Lower leg skin (tissue), 4 donors: Measurements from ENCODE around the gene SMG1. TPM values are rescaled to one million over a fixed set of nuclear protein-coding genes. Genes with fewer than 3 reads are reported as not detected.
A peak's percentile ranks its signal among the peaks of the same experiment; 100 is the strongest.

Source experiments
- DNase-seq, 2 donors: peaks; one replicate each; pipeline ENCODE4 v3.0.0-alpha.2; 2019; ENCODE audit warnings: low spot score in 2 of 2
- H3K4me3 ChIP-seq: fragments of 200-600 bp; sonication (generic); 2 replicates; pipeline ENCODE4 v1.5.1; 2017; ENCODE audit warnings: mild to moderate bottlenecking, low read depth; ENCODE audit not compliant: poor library complexity, severe bottlenecking
- POLR2A ChIP-seq, 2 donors: fragments of 450-650 bp; IDR thresholded peaks; one replicate each; pipeline ENCODE4 v1.6.1; 2016 to 2017; ENCODE audit warnings: antibody characterized with exemption in 2 of 2, mild to moderate bottlenecking in 1 of 2, moderate library complexity in 1 of 2
- WGBS, 2 donors: methylation state at CpG; one replicate each; pipeline ENCODE4 v1.1.5; 2018; 5-methylcytosine and 5-hydroxymethylcytosine counted together
- intact Hi-C: fragments of 100-400 bp; cut with DNase I; formaldehyde crosslinking; loops from one replicate; pipeline ENCODE4 v1.15.0; 2023; ENCODE audit warnings: low total_unique reads
- total RNA-seq, 4 donors: library from RNA; depleted of rRNA; stranded (reverse); fragments of >200 nt; gene quantifications; one replicate each; pipeline ENCODE4 v1.1.0, GENCODE V29; 2016
- TF ChIP-seq, protein P1 (sequence below), 3 donors: fragments of 450-650 bp; IDR thresholded peaks; one replicate each; pipeline ENCODE4 v1.5.1; 2016; ENCODE audit warnings: antibody characterized with exemption in 3 of 3, mild to moderate bottlenecking in 3 of 3, moderate library complexity in 2 of 3

The SMG1 gene
- total RNA-seq, 4 donors from 2014 or later, result 86.4 to 187 (median 105) TPM

DNA sequence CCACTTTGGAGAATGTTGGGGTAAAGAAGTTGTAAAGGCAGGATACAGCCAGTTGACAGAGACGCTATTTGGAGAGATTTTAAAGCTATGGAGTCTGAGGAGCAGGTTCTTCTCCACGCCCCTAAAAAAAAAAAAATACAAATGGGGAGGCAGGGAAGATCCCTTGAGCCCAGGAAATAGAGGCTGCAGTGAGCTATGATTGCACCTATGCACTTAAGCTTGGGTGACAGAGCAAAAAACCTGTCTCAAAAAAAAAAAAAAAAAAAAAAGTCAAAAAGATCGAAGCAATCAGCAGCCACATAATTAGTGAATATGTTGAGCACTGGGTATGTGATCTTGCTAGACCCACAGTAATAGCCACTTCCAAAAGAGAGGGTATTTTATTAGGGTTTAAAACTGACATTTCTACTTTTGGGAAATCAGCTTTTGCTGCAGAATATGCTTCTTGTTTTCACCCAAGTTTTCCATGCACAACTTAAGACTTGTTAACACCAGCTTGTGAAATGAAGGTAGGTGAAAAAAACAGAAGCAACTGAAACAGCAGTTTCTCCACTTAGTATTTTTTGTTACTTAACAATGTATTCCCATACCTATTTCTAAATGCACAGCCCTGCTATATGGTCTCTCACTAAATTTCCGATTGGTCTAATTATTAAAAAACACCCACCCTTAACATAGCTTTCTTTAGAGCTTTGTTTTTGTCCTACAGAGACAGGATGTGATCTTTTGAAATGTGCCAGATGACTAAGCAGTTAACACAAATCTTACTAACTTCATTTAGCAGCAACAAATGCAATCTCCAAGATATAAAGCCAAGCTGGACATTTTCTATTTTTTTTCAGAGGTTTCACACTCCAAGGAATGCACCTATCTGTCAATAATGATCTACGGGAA is 122.4 kb downstream of the SMG1 start:
- TF ChIP-seq, protein P1, sequence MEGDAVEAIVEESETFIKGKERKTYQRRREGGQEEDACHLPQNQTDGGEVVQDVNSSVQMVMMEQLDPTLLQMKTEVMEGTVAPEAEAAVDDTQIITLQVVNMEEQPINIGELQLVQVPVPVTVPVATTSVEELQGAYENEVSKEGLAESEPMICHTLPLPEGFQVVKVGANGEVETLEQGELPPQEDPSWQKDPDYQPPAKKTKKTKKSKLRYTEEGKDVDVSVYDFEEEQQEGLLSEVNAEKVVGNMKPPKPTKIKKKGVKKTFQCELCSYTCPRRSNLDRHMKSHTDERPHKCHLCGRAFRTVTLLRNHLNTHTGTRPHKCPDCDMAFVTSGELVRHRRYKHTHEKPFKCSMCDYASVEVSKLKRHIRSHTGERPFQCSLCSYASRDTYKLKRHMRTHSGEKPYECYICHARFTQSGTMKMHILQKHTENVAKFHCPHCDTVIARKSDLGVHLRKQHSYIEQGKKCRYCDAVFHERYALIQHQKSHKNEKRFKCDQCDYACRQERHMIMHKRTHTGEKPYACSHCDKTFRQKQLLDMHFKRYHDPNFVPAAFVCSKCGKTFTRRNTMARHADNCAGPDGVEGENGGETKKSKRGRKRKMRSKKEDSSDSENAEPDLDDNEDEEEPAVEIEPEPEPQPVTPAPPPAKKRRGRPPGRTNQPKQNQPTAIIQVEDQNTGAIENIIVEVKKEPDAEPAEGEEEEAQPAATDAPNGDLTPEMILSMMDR (IDR thresholded peaks at IDR 0.05), result no peak
- TF ChIP-seq POLR2A (IDR thresholded peaks at IDR 0.05), result no peak
- intact Hi-C loops, result loop anchor here (5.0 kb wide), 1 partner anchor 163 kb away; no protein-coding TSS in a partner anchor

DNA sequence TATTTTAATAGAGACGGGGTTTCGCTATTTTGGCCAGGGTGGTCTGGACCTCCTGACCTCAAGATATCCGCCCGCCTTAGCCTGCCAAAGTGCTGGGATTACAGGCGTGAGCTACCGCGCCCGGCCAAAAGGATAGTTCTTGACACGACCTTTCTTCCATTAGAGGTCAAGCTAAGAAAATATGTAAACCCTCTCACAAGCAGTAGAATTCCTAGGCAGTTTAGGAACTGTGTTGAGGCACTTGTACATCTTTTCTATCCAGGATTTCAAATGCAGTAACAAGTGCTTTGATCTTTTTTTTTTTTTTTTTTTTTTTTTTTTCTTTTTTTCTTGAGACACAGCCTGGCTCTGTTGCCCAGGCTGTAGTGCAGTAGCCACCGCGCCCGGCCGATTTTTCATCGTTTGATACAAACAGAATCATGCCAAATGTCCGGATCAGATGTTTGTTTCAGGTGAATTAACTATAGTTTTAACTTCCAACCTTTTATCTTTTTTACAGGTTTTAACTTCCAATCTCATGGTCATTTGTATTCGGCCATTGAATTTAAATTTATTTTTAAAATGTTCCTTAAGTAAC is 123.4 kb downstream of the SMG1 start:
- no peak for DNase-seq
- intact Hi-C loops, result loop anchor here (5.0 kb wide), 1 partner anchor 164 kb away; no protein-coding TSS in a partner anchor
- WGBS, 2 donors, result 92 to 94% methylated on average over 16 of the region's 16 CpGs
- H3K4me3 ChIP-seq, result no peak overlapping the region
- no peak for TF ChIP-seq POLR2A (IDR thresholded peaks at IDR 0.05)
- TF ChIP-seq, protein P1 (IDR thresholded peaks at IDR 0.05), result no peak

More for the DNA sequence above, 122.4 kb downstream of the SMG1 start:
- WGBS, 2 donors, result 59 to 64% methylated on average over 5 of the region's 5 CpGs
- no peak for DNase-seq
- no peak overlapping the region for H3K4me3 ChIP-seq

DNA sequence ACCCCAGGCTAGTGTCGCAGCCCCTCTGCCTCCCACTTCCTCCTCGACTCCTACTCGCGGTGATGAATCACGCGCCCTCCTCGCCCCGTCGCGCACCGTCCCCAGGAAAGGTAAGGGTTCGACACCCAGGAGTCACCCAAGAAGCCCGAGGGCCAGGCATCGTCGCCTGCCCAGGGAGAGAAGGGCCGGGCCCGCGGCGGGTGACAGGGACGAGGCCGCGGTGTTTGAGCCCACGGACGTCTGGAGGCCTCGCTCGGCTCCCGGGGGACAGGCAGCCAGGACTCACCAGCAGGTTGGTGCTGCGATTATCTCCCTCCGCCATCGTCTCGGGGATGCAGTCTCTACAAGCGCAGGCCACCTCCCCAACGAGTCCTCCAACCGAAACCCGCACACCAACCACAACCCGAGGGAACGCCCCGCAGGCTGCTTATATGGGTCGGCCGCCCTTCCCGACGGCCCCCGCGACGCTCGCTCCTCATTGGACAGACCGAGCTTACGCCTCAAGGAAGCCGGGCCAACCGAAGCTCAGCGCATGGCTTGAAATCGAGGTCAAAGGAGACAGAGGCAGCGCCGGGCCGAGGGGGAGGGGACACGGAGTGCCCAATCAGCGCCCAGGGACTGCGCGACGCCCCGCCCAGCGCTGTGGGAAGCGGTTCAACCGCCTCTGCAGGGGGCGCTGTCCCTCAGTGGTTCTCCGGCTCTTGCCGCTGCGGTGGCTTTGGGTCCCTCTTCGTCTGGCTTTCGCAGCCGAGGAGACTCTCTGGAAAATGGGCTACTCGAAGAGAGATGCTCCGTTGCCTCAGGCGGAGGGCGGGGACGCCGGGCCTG is 124.8 kb downstream of the SMG1 start, which contains the start of gene ARL6IP1:
Gene ARL6IP1, minus strand, starts transcription at position 405 of the 828 bp plus-strand sequence. Its CDS starts 83 bp downstream, at position 322.
- DNase-seq, result peak; percentile 99 to 100
- peak within 1 kb of the TSS; percentile 90 for H3K4me3 ChIP-seq
- WGBS, 2 donors, result 0% methylated on average over 55 to 56 of the region's 77 CpGs
- TF ChIP-seq, protein P1 (IDR thresholded peaks at IDR 0.05), result peak in 1 of 3 donors; percentile 98
- TF ChIP-seq POLR2A (IDR thresholded peaks at IDR 0.05), result peak in 1 of 2 donors; percentile 92
- intact Hi-C loops, result loop anchor here (5.0 kb wide), 1 partner anchor 166 kb away; no protein-coding TSS in a partner anchor

DNA sequence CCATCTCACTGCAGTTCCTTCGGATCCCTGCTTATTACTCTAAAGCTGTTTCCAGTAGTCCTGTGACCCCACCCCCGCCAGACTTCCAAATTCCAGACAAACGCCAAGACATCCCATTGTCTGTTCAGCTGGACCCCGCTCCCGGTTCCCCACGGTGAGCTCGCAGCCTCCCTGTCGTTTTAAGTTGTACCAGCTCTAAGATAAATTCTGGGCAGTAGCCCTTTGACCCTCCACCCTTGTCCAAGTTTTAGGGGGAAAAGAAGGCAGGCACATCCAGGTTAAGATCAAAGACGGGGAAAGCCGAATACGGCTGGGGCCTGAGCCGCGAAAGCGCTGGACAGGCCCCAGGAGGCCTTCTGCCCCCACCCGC is 125.4 kb downstream of the SMG1 start:
- WGBS, 2 donors, result 0 to 1% methylated on average over 15 of the region's 15 CpGs
- peak in 1 of 2 donors; percentile 88 for DNase-seq
- intact Hi-C loops, result loop anchor here (5.0 kb wide), 1 partner anchor 167 kb away; no protein-coding TSS in a partner anchor

DNA sequence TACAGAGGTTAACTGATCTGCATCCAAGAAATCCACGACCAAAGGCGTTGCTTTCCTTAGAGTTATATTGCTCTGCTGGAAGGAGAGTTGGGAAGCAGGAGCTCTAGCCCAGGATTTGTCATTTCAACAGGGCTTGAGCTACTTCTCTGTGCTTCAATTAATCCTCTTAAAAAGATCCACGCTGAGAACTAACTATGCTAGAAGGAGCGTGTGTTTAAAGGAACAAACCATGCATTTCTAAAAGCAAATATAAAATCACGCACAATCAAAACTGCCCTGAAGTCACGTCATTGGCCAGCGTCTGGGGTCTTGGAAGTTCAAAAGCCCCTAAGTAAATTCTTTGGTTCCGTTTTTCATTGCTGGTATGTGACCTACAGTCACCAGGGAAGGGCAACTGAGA is 125.9 kb downstream of the SMG1 start:
- no peak for DNase-seq
- intact Hi-C loops, result loop anchor here (5.0 kb wide), 1 partner anchor 167 kb away; no protein-coding TSS in a partner anchor
- 5 to 6% methylated on average over 8 of the region's 8 CpGs for WGBS, 2 donors
- TF ChIP-seq, protein P1 (IDR thresholded peaks at IDR 0.05), result no peak
- TF ChIP-seq POLR2A (IDR thresholded peaks at IDR 0.05), result no peak
- peak overlapping the region; percentile 90 for H3K4me3 ChIP-seq

More for the DNA sequence above, 125.4 kb downstream of the SMG1 start:
- TF ChIP-seq, protein P1 (IDR thresholded peaks at IDR 0.05), result no peak
- no peak for TF ChIP-seq POLR2A (IDR thresholded peaks at IDR 0.05)
- H3K4me3 ChIP-seq, result peak overlapping the region; percentile 90
